HEK293 (cell line): Measurements from ENCODE around the gene WWOX.

Source experiments
- CTCF ChIA-PET: fragments of 350-600 bp; formaldehyde crosslinking; extraction: SDS; loops from one replicate; lab custom pipeline; 2021; ENCODE audit warnings: antibody characterized with exemption; lab: Yijun Ruan, JAX
- POLR2A ChIA-PET: fragments of 300-600 bp; formaldehyde crosslinking; extraction: SDS; loops from one replicate; lab custom pipeline; 2020; ENCODE audit warnings: antibody characterized with exemption, inconsistent platforms; lab: Yijun Ruan, JAX
- H3K27ac ChIP-seq: fragments of 200-500 bp; sonication (Bioruptor generic); 2 replicates; pipeline ENCODE4 v1.5.1; 2014; ENCODE audit warnings: low read depth, low read length, control low read depth, inconsistent platforms; ENCODE audit errors: extremely low read depth
- H3K36me3 ChIP-seq, 2 experiments: fragments of 200-500 bp in 1 of 2; sonication (Bioruptor generic) in 1 of 2; 1 replicate in 1 of 2; 2 replicates in 1 of 2; pipeline ENCODE4 v1.5.1; 2014 to 2017; ENCODE audit warnings: inconsistent platforms in 2 of 2, low read length in 2 of 2; ENCODE audit not compliant: control insufficient read depth in 2 of 2, insufficient read depth in 1 of 2
- H3K4me1 ChIP-seq: fragments of 200-500 bp; sonication (Bioruptor generic); 2 replicates; pipeline ENCODE4 v1.5.1; 2014; ENCODE audit warnings: mild to moderate bottlenecking, low read length, inconsistent platforms; ENCODE audit not compliant: control insufficient read depth, insufficient read depth
- H3K4me3 ChIP-seq: 2 replicates; pipeline ENCODE4 v1.5.1; 2011; ENCODE audit warnings: low read depth, mild to moderate bottlenecking, control low read depth, low read length, moderate library complexity
- H3K9me3 ChIP-seq: fragments of 200-500 bp; sonication (Bioruptor generic); 2 replicates; pipeline ENCODE4 v1.5.1; 2014; ENCODE audit warnings: low read depth, low read length, inconsistent platforms; ENCODE audit not compliant: control insufficient read depth, insufficient read depth
- EGR2 ChIP-seq: fragments of 450-650 bp; formaldehyde crosslinking; IDR thresholded peaks from 2 replicates; pipeline ENCODE4 v1.5.1; 2016; ENCODE audit warnings: low read depth, missing biosample characterization, missing genetic modification characterization
- ELK4 ChIP-seq: IDR thresholded peaks from 2 replicates; pipeline ENCODE4 v1.6.1; 2011; ENCODE audit warnings: mild to moderate bottlenecking, low read depth, low read length, borderline replicate concordance
- KLF8 ChIP-seq: fragments of 450-650 bp; formaldehyde crosslinking; IDR thresholded peaks from 2 replicates; pipeline ENCODE4 v1.5.1; 2016; ENCODE audit warnings: missing biosample characterization, missing genetic modification characterization
- MEIS1 ChIP-seq: sonication (generic); formaldehyde crosslinking; IDR thresholded peaks from 2 replicates; pipeline ENCODE4 v1.8.1; 2022; ENCODE audit warnings: missing genetic modification reagents, mild to moderate bottlenecking, borderline replicate concordance
- SP3 ChIP-seq: fragments of 450-650 bp; formaldehyde crosslinking; IDR thresholded peaks from 2 replicates; pipeline ENCODE4 v1.5.1; 2016; ENCODE audit warnings: missing biosample characterization, missing genetic modification characterization
- TCF7L2 ChIP-seq: IDR thresholded peaks from 2 replicates; pipeline ENCODE4 v1.6.1; 2011; ENCODE audit warnings: low read depth, mild to moderate bottlenecking, inconsistent platforms, low read length, moderate library complexity, borderline replicate concordance
- ZBTB1 ChIP-seq: fragments of 450-650 bp; formaldehyde crosslinking; IDR thresholded peaks from 2 replicates; pipeline ENCODE4 v1.5.1; 2016; ENCODE audit warnings: missing biosample characterization, missing genetic modification characterization
- ZBTB49 ChIP-seq: fragments of 450-650 bp; formaldehyde crosslinking; IDR thresholded peaks from 2 replicates; pipeline ENCODE4 v1.5.1; 2016; ENCODE audit warnings: missing biosample characterization, missing genetic modification characterization, low read depth
- ZBTB6 ChIP-seq: fragments of 450-650 bp; formaldehyde crosslinking; IDR thresholded peaks from 2 replicates; pipeline ENCODE4 v1.5.1; 2017; ENCODE audit warnings: missing biosample characterization, missing genetic modification characterization
- ZEB2 ChIP-seq: fragments of 450-650 bp; formaldehyde crosslinking; IDR thresholded peaks from 2 replicates; pipeline ENCODE4 v1.5.1; 2016; ENCODE audit warnings: missing biosample characterization, missing genetic modification characterization
- ZIC2 ChIP-seq: fragments of 450-650 bp; formaldehyde crosslinking; IDR thresholded peaks from 2 replicates; pipeline ENCODE4 v1.5.1; 2016; ENCODE audit warnings: missing biosample characterization, missing genetic modification characterization
- ZNF175 ChIP-seq: fragments of 450-650 bp; formaldehyde crosslinking; IDR thresholded peaks from 2 replicates; pipeline ENCODE4 v1.5.1; 2016; ENCODE audit warnings: missing biosample characterization, missing genetic modification characterization
- ZNF23 ChIP-seq: fragments of 450-650 bp; formaldehyde crosslinking; IDR thresholded peaks from 2 replicates; pipeline ENCODE4 v1.5.1; 2016; ENCODE audit warnings: missing biosample characterization, missing genetic modification characterization, borderline replicate concordance
- ZNF354C ChIP-seq: fragments of 450-650 bp; formaldehyde crosslinking; IDR thresholded peaks from 2 replicates; pipeline ENCODE4 v1.5.1; 2016; ENCODE audit warnings: missing biosample characterization, missing genetic modification characterization, low read depth, borderline replicate concordance
- ZNF488 ChIP-seq: fragments of 450-650 bp; formaldehyde crosslinking; IDR thresholded peaks from 2 replicates; pipeline ENCODE4 v1.5.1; 2016; ENCODE audit warnings: missing biosample characterization, missing genetic modification characterization
- ZNF549 ChIP-seq: fragments of 450-650 bp; IDR thresholded peaks from 2 replicates; pipeline ENCODE4 v1.5.1; 2018; ENCODE audit warnings: missing biosample characterization, missing genetic modification characterization, mild to moderate bottlenecking, inconsistent platforms, moderate library complexity
- ZNF654 ChIP-seq: fragments of 450-650 bp; formaldehyde crosslinking; IDR thresholded peaks from 2 replicates; pipeline ENCODE4 v1.5.1; 2016; ENCODE audit warnings: low read depth, missing biosample characterization, missing genetic modification characterization
- ZNF776 ChIP-seq: fragments of 450-650 bp; formaldehyde crosslinking; IDR thresholded peaks from 2 replicates; pipeline ENCODE4 v1.5.0; 2017; ENCODE audit warnings: missing biosample characterization, missing genetic modification characterization, borderline replicate concordance
- ZNF777 ChIP-seq: fragments of 450-650 bp; formaldehyde crosslinking; IDR thresholded peaks from 2 replicates; pipeline ENCODE4 v1.5.1; 2017; ENCODE audit warnings: missing biosample characterization, missing genetic modification characterization, borderline replicate concordance
- ZSCAN18 ChIP-seq: fragments of 450-650 bp; formaldehyde crosslinking; IDR thresholded peaks from 2 replicates; pipeline ENCODE4 v1.5.1; 2016; ENCODE audit warnings: missing biosample characterization, missing genetic modification characterization

WWOX gene

GRCh38 chr16:78640886-78641285 lies 541.4 kb downstream of the WWOX start:
- Histone ChIP-seq H3K4me1 (0 out of 2 replicates have a peak, but pooled peaks cover 3% of the 10 kb centered on the region), H3K4me3 (no peak overlapping the region), H3K9me3 (no peaks in the 10 kb centered on the region), H3K27ac (no peak overlapping the region), H3K36me3 (no peaks in the 10 kb centered on the region)
- CTCF ChIA-PET: no interaction called here
- TF ChIP-seq MEIS1 (CRISPR knock-in tag) (no peak), ZIC2 (tag by site-specific recombination) (no peak), SP3 (tag by site-specific recombination) (no peak), KLF8 (tag by site-specific recombination) (no peak), ZEB2 (tag by site-specific recombination) (no peak), ZNF777 (tag by site-specific recombination) (no peak), ZNF354C (tag by site-specific recombination) (no peak), ZBTB49 (tag by site-specific recombination) (no peak), ELK4 (no peak), ZNF549 (tag by site-specific recombination) (no peak), ZNF654 (tag by site-specific recombination) (no peak)
- POLR2A ChIA-PET: no interaction called here

- H3K27ac ChIP-seq: no peak overlapping the region
- H3K9me3 ChIP-seq: no peaks in the 10 kb centered on the region
- ChIA-PET CTCF (no interaction called here), POLR2A (no interaction called here)
- H3K36me3 ChIP-seq: no peaks in the 10 kb centered on the region
- 0 out of 2 replicates have a peak, but pooled peaks cover 3% of the 10 kb centered on the region for H3K4me1 ChIP-seq
- H3K4me3 ChIP-seq: no peak overlapping the region
- TF ChIP-seq ZBTB1 (tag by site-specific recombination) (no peak), ZBTB6 (tag by site-specific recombination) (no peak), TCF7L2 (no peak), ZNF488 (tag by site-specific recombination) (no peak), ZNF175 (tag by site-specific recombination) (no peak), ZNF23 (tag by site-specific recombination) (no peak), ZSCAN18 (tag by site-specific recombination) (no peak), EGR2 (tag by site-specific recombination) (no peak), ZNF776 (tag by site-specific recombination) (no peak)
- TF ChIP-seq, all 188 proteins: peak for 0
Observed at GRCh38 chr16:78641433-78641832, 542.0 kb downstream of the WWOX start.
